ENCODE measurements around the gene MACROD1. TPM values are rescaled to one million over a fixed set of nuclear protein-coding genes. Genes with fewer than 3 reads are reported as not detected.

Gene MACROD1
- total RNA-seq, 1 donor from 2014 or later, result 61.4 TPM

- H3K9me3 ChIP-seq, result no peaks in the 10 kb centered on the region
- H3K27me3 ChIP-seq, result no peaks in the 10 kb centered on the region
- intact Hi-C loops (cut with DNase I), result no loop called here
- H3K4me1 ChIP-seq, result peaks cover 3% of the 10 kb centered on the region
- no peak overlapping the region for H3K4me3 ChIP-seq
- H3K36me3 ChIP-seq, result no peaks in the 10 kb centered on the region
- TF ChIP-seq POLR2AphosphoS5 (IDR thresholded peaks at IDR 0.05; ENCODE audit: insufficient read depth in 1 of 2, low read depth in 1 of 2) (no peak), POLR2A (IDR thresholded peaks at IDR 0.05) (no peak), CTCF (IDR thresholded peaks at IDR 0.05) (no peak)
- DNase-seq (ENCODE audit: extremely low spot score in 2 of 2), result no peak
- no peak overlapping the region for H3K27ac ChIP-seq
These were observed 120.2 kb downstream of the MACROD1 start for GRCh38 chr11:64045700-64046099.

GRCh38 chr11:64044730-64045393 is 121.1 kb downstream of the MACROD1 start:
- DNase-seq (ENCODE audit: extremely low spot score in 2 of 2), result no peak
- H3K27me3 ChIP-seq, result no peaks in the 10 kb centered on the region
- H3K27ac ChIP-seq, result no peak overlapping the region
- peaks cover 3% of the 10 kb centered on the region for H3K4me1 ChIP-seq
- H3K36me3 ChIP-seq, result no peaks in the 10 kb centered on the region
- intact Hi-C loops (cut with DNase I), result no loop called here
- H3K4me3 ChIP-seq, result no peak overlapping the region
- no peaks in the 10 kb centered on the region for H3K9me3 ChIP-seq
- TF ChIP-seq POLR2A (IDR thresholded peaks at IDR 0.05) (no peak), POLR2AphosphoS5 (IDR thresholded peaks at IDR 0.05; ENCODE audit: insufficient read depth in 1 of 2, low read depth in 1 of 2) (no peak), CTCF (IDR thresholded peaks at IDR 0.05) (no peak)

- no peaks in the 10 kb centered on the region for H3K36me3 ChIP-seq
These were observed 122.4 kb downstream of the MACROD1 start for GRCh38 chr11:64043545-64043944.

GRCh38 chr11:64042301-64042700 is 123.6 kb downstream of the MACROD1 start:
- Histone ChIP-seq H3K27ac (no peak overlapping the region), H3K36me3 (no peaks in the 10 kb centered on the region), H3K9me3 (no peaks in the 10 kb centered on the region), H3K4me1 (peaks cover 3% of the 10 kb centered on the region), H3K4me3 (no peak overlapping the region), H3K27me3 (no peaks in the 10 kb centered on the region)
- DNase-seq (ENCODE audit: extremely low spot score in 2 of 2), result no peak
- TF ChIP-seq CTCF (IDR thresholded peaks at IDR 0.05) (no peak), POLR2AphosphoS5 (IDR thresholded peaks at IDR 0.05; ENCODE audit: insufficient read depth in 1 of 2, low read depth in 1 of 2) (no peak), POLR2A (IDR thresholded peaks at IDR 0.05) (no peak)
- intact Hi-C loops (cut with DNase I), result no loop called here

More at GRCh38 chr11:64043545-64043944, 122.4 kb downstream of the MACROD1 start:
- TF ChIP-seq POLR2AphosphoS5 (IDR thresholded peaks at IDR 0.05; ENCODE audit: insufficient read depth in 1 of 2, low read depth in 1 of 2) (no peak), POLR2A (IDR thresholded peaks at IDR 0.05) (no peak), CTCF (IDR thresholded peaks at IDR 0.05) (no peak)
- intact Hi-C loops (cut with DNase I), result no loop called here
- Histone ChIP-seq H3K9me3 (no peaks in the 10 kb centered on the region), H3K27ac (no peak overlapping the region), H3K4me3 (no peak overlapping the region), H3K27me3 (no peaks in the 10 kb centered on the region), H3K4me1 (peaks cover 3% of the 10 kb centered on the region)
- DNase-seq (ENCODE audit: extremely low spot score in 2 of 2), result no peak

- intact Hi-C loops (cut with DNase I), result no loop called here
- Histone ChIP-seq H3K9me3 (no peaks in the 10 kb centered on the region), H3K4me1 (peaks cover 6% of the 10 kb centered on the region), H3K36me3 (no peaks in the 10 kb centered on the region), H3K27me3 (no peaks in the 10 kb centered on the region), H3K4me3 (no peak overlapping the region), H3K27ac (no peak overlapping the region)
- no peak for TF ChIP-seq CTCF (IDR thresholded peaks at IDR 0.05)
- no peak for TF ChIP-seq POLR2AphosphoS5 (IDR thresholded peaks at IDR 0.05; ENCODE audit: insufficient read depth in 1 of 2, low read depth in 1 of 2)
- no peak for DNase-seq (ENCODE audit: extremely low spot score in 2 of 2)
These were observed 124.1 kb downstream of the MACROD1 start for GRCh38 chr11:64041846-64042245.
